Renal pelvis (tissue), 12 donors: ENCODE data around the gene TMEM151B. TPM values are rescaled to one million over a fixed set of nuclear protein-coding genes. Genes with fewer than 3 reads are reported as not detected.
"Not testable (repeated sequence)": the region's sequence is repeated elsewhere in the genome, so short reads cannot be mapped to it uniquely, and the experiment has no call there.

Experiments
- DNase-seq: peaks from one replicate; pipeline ENCODE4 v3.0.0-alpha.2; 2013
- long read RNA-seq, 16 experiments: transcript quantifications; one replicate each; lab custom pipeline, GENCODE V29; 2026
- polyA plus RNA-seq, 3 donors: library from polyadenylated mRNA; unstranded; fragments of 120-200 nt; gene quantifications; one replicate each; pipeline ENCODE4 v1.2.1, GENCODE V29; 2013; ENCODE audit not compliant: insufficient read length in 3 of 3

TMEM151B gene
- polyA plus RNA-seq: 1 to 10 TPM in 2 of 3 donors, under 1 TPM in 1; 0.94 to 1.2 (median 1.0) TPM
- long read RNA-seq, donor 1: 0 reads
- long read RNA-seq, donor 2: 0 reads
- long read RNA-seq, donor 3: 0 reads
- long read RNA-seq, donor 4: 0 reads
- long read RNA-seq, donor 5: 0 reads
- long read RNA-seq, donor 6: 0 reads
- long read RNA-seq, donor 7: 0 reads
- long read RNA-seq, donor 8: 0 reads
- long read RNA-seq, donor 9: 0 reads
- long read RNA-seq, donor 10: 0 reads
- long read RNA-seq, donor 11: 0 reads
- long read RNA-seq, donor 12: 0 reads
- long read RNA-seq, donor 13: 0 reads
- long read RNA-seq, donor 14: 0 reads
- long read RNA-seq, donor 15: 0 reads
- long read RNA-seq, donor 16, full-length matches to known transcripts: 1 of 1 reads
- long read RNA-seq, donor 16, partial matches to known transcripts: 0 of 1 reads
- long read RNA-seq, donor 16, other reads (novel, unspliced or antisense): 0 of 1 reads

DNA sequence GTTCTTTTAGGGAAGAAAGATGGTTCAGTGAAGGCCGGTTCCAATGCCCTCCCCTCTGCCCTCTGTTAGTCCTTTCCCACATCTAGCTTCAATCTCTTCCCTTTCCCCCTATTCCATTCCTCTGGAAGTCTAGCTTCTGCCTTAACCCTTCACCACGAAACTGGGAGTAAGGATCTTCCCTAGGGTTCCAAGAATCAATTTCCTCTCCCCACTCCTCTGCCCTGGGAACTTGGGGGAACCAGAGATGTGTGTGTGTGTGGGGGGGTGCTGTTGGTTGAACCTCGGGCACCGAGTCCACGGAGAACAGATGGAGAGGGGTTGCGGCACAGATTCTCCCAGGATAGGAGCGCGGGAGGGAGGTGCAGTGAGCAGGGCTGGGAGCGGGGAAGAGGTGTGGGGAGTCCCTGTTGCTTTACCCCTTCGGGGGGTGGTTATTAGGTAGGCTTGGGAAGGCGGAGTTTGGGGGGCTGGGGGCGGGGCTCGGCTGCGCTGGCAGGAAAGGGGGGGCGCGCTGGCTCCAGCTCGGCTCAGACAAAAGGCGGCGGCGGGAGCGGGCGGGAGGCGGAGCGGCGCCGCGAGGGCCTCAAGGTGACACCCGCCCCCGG lies at the start of gene TMEM151B:
TMEM151B (plus strand) TSS at position 530 of the 605 bp plus-strand sequence. CDS start 293 bp downstream, outside the sequence.
- no peak for DNase-seq

DNA sequence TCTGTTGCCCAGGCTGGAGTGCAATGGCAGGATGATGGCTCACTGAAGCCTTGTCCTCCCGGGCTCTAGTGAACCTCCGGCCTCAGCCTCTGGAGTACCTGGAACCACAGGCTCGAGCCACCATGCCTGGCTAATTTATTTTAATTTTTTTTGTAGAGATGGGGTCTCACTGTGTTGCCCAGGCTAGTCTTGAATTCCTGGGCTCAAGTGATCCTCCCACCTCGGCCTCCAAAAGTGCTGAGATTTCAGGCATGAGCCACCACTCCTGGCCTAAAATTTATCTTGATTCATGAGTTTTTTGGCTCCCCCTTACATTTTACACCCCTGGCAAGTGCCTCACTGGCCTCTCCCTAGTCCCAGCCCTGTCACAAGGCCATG lies 49.3 kb upstream of the TMEM151B start:
- no peak for DNase-seq

DNA sequence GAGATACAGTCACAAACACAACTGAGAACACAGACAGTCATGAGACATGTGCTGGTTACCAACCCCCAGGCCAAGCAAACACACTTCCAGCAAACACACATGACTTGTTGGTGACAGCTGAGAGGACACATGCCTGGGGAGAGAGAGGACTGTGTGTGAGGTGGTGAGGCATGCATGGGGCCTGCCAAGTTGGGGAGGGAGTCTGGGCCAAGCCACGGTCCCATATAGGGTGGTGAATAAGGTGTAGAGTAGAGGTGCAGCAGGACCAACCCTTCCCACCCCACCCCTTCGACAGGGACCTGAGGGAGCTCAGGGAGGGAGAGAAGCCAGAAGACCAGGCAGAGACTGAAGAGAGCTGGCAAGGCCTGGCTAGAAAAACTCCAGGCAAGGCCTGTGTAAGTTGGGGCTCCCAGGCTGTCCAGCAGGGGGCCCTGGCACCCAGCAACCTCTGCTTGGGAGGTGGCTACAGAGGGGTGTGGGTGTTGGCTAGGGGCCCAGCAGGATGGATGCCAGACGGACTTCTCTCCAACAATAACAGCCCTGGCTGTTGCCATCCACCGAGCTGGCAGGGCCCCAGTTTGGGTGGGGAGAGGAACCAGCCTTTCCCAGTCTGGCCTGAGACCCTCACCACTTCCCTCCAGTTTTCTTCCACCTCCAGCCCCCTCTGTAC lies 48.8 kb upstream of the TMEM151B start:
- no peak for DNase-seq

DNA sequence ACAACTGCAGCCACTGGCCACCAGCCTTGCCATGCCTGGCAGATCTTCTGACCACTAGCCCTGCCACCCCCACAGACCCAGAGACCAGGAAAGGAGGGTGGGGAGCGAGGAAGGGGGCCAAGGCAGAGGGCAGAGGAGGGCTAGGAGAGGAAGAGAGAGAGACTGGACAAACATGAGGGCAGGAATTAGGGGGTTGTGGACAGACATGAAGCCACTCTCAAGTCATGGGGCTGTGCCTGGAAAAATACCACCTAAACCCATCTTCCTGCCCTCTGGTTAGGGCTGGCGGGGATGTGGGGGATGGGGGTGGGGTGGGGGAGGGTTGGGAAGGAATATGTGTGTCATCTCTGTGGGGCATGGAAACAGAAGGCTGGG lies 48.3 kb upstream of the TMEM151B start:
- DNase-seq: no peak

DNA sequence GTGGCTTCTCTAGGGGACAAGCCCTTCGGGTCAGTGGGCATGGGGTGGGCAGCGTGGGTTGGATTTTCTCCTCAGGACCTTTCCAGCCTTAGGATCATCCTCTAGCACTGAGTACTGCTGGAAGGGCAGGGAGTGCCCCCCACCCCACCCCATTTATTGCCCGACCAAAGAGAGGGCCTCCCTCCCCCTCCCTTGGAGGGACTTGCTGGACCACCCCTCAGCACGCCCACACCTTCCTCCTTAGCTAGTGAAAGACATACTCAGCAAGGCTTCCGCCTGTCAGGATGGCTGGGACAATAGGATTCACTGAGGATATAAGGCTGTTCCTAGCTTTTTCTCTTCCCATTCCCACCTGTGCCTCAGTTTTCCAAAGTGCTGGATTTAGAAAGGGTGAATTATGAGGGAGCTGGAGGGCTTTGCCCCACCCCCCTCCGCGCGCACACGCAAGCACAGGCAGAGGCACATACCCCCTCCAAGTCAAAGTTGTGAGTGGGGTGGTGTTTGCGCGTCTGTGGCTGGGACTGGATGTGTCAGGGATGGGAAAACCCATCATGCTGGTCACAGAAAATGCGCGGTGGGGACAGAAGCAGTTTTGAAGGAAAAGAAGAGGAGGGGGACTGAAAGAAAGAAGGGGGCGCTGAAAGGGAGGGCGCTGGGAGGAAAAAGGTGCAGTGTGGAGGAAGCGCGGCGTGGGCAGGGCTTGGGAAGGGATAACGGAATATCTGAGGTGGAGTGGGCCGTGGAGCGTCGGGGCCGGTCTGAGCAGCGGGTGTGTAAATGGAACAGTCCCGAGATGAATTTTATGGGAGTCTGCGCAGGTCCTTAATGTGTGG lies 47.5 kb upstream of the TMEM151B start:
- no peak for DNase-seq

DNA sequence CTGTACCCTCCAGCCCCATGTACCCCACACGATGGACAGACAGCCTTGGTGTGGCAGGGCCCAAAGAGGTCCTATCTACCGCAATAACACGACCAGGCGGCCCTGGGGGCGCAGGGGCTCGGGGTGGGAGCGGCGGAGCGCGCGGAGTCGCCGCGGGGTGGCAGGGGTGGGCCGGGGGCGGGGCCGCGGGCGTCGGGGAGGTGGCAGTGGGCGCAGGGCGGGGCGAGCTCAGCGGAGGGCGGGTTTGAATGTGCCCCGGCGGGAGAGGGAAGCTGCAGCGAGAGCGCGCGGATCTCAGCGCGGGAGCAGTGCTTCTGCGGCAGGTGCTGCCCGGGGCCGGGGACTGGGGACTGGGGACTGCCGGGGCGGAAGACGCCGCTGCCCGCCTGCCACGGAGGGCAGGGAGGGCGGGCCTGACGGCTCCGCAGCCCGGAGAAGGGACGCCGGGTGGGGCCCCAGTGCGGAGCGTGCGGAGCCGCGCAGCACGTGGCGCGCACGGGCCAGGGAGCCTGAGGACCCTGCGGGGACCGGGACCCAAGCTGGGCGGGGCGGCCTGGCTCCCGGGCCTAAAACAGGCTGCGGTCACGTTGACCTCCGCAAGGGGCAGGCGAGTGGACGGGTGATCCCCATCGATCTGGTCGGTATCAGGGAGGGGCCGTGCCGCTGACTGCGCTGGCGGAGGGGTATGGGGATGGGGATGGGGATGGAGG lies 46.8 kb upstream of the TMEM151B start, which contains the start of gene SLC29A1:
SLC29A1 (plus strand) TSS at position 277 of the 710 bp plus-strand sequence. CDS start 3,719 bp downstream, outside the sequence.
- no peak for DNase-seq

GRCh38 chr6:44224029-44224964 lies 46.0 kb upstream of the TMEM151B start:
- no peak for DNase-seq

GRCh38 chr6:44224965-44225305 lies 45.3 kb upstream of the TMEM151B start:
- DNase-seq: no peak

DNA sequence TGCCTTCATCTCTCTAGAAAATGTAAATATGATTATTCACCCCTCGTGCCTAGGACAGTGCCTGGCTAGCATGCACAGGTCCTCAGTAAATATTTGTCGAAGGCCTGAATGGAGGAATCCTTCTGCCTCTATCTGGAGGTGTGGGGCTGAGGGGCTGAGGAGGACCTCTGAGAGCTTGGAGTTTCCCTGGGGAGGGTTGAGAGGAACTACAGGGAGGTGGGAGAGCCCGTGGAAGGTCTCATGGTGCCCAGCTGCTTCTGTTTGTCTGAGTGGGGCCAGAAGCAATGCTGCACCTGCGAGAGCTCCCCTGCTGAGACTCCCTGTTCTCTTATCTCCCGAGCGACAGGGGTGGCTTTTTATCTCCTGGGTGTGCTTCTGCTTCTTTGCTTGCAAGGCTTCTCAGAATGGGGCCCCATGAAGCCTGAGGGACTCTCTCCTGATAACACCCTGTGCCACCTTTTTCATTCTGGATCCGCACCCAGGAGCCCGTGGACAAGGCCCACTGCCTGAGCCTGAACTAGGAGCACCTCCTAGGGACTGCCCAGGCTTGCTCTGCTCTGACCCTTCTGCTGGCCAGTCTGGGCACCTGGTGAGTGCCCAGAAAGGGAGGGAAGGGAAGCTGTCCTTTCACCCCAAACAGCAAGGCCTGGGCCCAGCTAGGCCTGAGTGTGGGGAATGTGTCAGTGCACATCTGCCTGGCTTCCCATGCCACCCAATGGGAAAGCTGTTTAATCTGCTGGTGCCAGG lies 44.5 kb upstream of the TMEM151B start:
- DNase-seq: no peak

- DNase-seq: no peak
These were observed 43.7 kb upstream of the TMEM151B start for GRCh38 chr6:44226368-44227147.

DNA sequence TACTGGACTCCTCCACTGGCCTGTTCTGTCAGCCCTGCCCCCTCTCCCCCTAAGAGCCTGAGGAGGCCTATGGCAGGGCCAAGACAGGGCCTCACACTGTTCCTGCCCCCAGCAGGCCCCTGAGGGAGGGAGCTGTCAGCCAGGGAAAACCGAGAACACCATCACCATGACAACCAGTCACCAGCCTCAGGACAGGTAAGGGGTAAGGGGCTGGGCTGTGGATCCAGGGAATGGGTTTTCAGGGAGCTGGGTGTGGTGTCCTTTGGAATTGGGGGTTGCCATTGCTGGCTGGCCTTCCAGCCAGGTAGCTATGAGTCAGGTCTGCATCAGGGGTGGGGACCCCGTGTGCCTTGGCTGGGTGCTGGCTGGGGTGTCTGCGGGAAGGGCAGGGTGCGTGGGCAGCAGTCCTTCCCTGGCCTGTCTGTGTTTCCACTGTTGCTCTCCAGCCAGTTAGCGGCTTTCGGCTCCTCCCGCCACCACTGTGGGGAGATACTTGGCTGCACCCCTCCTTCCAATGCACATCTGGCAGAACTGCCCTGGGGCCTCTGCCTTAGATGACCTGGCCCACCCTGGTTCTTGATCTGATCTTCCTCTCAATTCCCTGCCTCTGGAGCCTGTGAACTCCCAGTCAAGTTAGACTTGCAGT lies 43.0 kb upstream of the TMEM151B start:
- DNase-seq: no peak

- DNase-seq: no peak
These were observed 42.2 kb upstream of the TMEM151B start for GRCh38 chr6:44228031-44228430.

GRCh38 chr6:44228433-44228832 lies 41.8 kb upstream of the TMEM151B start:
- DNase-seq: no peak

DNA sequence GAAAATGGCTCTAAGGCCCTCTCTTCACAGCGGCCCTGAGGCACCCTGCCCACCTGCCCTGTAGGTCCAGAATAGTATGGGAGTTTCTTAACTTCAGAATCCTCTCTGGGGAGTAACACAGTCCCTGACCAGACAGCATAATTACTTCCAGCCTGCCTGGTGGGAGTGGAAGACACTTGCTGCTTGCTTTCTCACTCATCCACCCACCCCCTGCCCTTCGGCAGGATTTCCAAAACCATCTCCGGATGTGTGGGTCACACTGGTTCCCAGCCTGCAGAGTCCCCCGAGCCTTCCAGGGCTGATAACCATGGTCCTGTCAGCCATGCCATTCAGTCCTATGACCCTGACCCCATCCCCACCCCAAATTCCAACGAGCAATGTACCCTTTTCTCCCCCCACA lies 41.4 kb upstream of the TMEM151B start:
- DNase-seq: no peak

- no peak for DNase-seq
These were observed 40.7 kb upstream of the TMEM151B start for GRCh38 chr6:44229376-44230033.

DNA sequence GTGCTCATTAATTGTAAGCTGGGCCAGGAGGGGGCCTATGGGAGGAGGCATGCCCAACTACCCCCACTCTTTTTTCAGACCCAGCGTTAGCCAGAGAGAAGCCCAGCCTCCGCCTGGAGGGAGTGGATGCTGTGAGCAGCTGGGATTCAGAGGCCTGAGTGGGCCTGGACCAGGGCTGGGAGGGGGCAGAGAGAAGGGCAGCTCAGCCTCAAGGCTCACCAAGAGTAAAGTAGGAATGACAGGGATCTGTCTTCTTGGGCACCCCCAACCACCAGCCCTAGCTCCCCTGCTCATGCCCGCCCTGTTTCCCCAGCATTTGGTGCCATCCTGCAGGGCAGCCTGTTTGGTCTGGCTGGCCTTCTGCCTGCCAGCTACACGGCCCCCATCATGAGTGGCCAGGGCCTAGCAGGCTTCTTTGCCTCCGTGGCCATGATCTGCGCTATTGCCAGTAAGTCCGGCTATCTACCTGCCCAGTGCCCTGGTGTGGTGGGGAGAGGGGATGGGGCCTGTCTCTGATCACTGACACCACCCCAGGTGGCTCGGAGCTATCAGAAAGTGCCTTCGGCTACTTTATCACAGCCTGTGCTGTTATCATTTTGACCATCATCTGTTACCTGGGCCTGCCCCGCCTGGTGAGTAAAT lies 40.1 kb upstream of the TMEM151B start:
- DNase-seq: no peak

DNA sequence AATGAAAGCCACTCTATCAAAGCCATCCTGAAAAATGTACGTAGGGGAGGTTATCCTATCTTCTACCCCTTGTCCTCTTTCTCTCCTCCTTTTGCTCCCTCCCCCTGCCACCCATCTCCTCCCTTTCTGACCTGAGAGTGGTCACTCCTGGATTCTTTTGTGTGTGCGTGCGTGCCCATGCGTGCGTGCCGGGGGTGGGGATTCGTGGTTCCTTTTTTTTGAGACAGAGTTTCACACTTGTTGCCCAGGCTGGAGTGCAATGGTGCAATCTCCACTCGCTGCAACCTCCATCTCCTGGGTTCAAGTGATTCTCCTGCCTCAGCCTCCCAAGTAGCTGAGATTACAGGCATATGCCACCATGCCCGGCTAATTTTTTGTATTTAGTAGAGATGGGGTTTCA lies 38.8 kb upstream of the TMEM151B start:
- DNase-seq: not testable (repeated sequence)
